ENCODE results near the gene DLEC1. TPM values are rescaled to one million over a fixed set of nuclear protein-coding genes. Genes with fewer than 3 reads are reported as not detected.
A peak's percentile ranks its signal among the peaks of the same experiment; 100 is the strongest.
"Not testable (repeated sequence)": the region's sequence is repeated elsewhere in the genome, so short reads cannot be mapped to it uniquely, and the experiment has no call there.

DLEC1 gene
- total and polyA plus RNA-seq, 2 donors (not counting 1 experiment from before 2014, with no cell fraction given): under 0.01 to 0.02 TPM

- peaks cover 13% of the 10 kb centered on the region for H3K36me3 ChIP-seq (ENCODE audit: control insufficient read depth, insufficient read depth, low read length)
- no peaks in the 10 kb centered on the region for H3K9me3 ChIP-seq (ENCODE audit: control insufficient read depth, insufficient read depth, low read depth, low read length)
- H3K27ac ChIP-seq (ENCODE audit: insufficient read depth, low read length): no peak overlapping the region
- H4K20me1 ChIP-seq (ENCODE audit: control insufficient read depth, extremely low read depth, insufficient read depth, low read length): no peaks in the 10 kb centered on the region
- H3K4me3 ChIP-seq (replicated peaks in 1 of 4; ENCODE audit: control extremely low read depth in 1 of 4, insufficient read depth in 1 of 4, low read depth in 3 of 4, low read length in 4 of 4): no peak overlapping the region
- H3K79me2 ChIP-seq (ENCODE audit: control insufficient read depth, insufficient read depth, low read length): peaks cover 10% of the 10 kb centered on the region
- H3K9ac ChIP-seq (ENCODE audit: insufficient read depth, low read length): no peak overlapping the region
- H2AFZ ChIP-seq (ENCODE audit: low read length): no peak overlapping the region
- H3K4me1 ChIP-seq (ENCODE audit: control insufficient read depth, extremely low read depth, insufficient read depth, low read length): no peaks in the 10 kb centered on the region
- no peak overlapping the region for H3K4me2 ChIP-seq (ENCODE audit: extremely low read depth, insufficient read depth, low read length)
- no peaks in the 10 kb centered on the region for H3K27me3 ChIP-seq (ENCODE audit: control insufficient read depth, insufficient read depth, low read length)
- DNase-seq (ENCODE audit: low read depth in 2 of 2): peak; percentile 25 to 60
- TF ChIP-seq, protein P1, sequence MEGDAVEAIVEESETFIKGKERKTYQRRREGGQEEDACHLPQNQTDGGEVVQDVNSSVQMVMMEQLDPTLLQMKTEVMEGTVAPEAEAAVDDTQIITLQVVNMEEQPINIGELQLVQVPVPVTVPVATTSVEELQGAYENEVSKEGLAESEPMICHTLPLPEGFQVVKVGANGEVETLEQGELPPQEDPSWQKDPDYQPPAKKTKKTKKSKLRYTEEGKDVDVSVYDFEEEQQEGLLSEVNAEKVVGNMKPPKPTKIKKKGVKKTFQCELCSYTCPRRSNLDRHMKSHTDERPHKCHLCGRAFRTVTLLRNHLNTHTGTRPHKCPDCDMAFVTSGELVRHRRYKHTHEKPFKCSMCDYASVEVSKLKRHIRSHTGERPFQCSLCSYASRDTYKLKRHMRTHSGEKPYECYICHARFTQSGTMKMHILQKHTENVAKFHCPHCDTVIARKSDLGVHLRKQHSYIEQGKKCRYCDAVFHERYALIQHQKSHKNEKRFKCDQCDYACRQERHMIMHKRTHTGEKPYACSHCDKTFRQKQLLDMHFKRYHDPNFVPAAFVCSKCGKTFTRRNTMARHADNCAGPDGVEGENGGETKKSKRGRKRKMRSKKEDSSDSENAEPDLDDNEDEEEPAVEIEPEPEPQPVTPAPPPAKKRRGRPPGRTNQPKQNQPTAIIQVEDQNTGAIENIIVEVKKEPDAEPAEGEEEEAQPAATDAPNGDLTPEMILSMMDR (conservative IDR thresholded peaks at IDR 0.05 in 1 of 2, IDR thresholded peaks at IDR 0.05 in 1 of 2; ENCODE audit: low read depth in 1 of 2, low read length in 2 of 2): peak; percentile 51 to 76
- TF ChIP-seq EZH2 (IDR thresholded peaks at IDR 0.05; ENCODE audit: low read length, missing control alignments): no peak
These were observed 92.8 kb downstream of the DLEC1 start for GRCh38 chr3:38131621-38132369.

GRCh38 chr3:38133209-38133556 is 94.2 kb downstream of the DLEC1 start:
- Histone ChIP-seq H3K4me1 (ENCODE audit: control insufficient read depth, extremely low read depth, insufficient read depth, low read length) (peaks cover 6% of the 10 kb centered on the region), H4K20me1 (ENCODE audit: control insufficient read depth, extremely low read depth, insufficient read depth, low read length) (no peaks in the 10 kb centered on the region), H3K4me3 (replicated peaks in 1 of 4; ENCODE audit: control extremely low read depth in 1 of 4, insufficient read depth in 1 of 4, low read depth in 3 of 4, low read length in 4 of 4) (no peak overlapping the region), H3K27me3 (ENCODE audit: control insufficient read depth, insufficient read depth, low read length) (no peaks in the 10 kb centered on the region), H3K4me2 (ENCODE audit: extremely low read depth, insufficient read depth, low read length) (no peak overlapping the region), H3K27ac (ENCODE audit: insufficient read depth, low read length) (no peak overlapping the region), H3K9me3 (ENCODE audit: control insufficient read depth, insufficient read depth, low read depth, low read length) (no peaks in the 10 kb centered on the region), H2AFZ (ENCODE audit: low read length) (no peak overlapping the region), H3K36me3 (ENCODE audit: control insufficient read depth, insufficient read depth, low read length) (peaks cover 5% of the 10 kb centered on the region), H3K79me2 (ENCODE audit: control insufficient read depth, insufficient read depth, low read length) (peaks cover 11% of the 10 kb centered on the region), H3K9ac (ENCODE audit: insufficient read depth, low read length) (no peak overlapping the region)
- TF ChIP-seq, protein P1 (conservative IDR thresholded peaks at IDR 0.05 in 1 of 2, IDR thresholded peaks at IDR 0.05 in 1 of 2; ENCODE audit: low read depth in 1 of 2, low read length in 2 of 2): no peak
- no peak for TF ChIP-seq EZH2 (IDR thresholded peaks at IDR 0.05; ENCODE audit: low read length, missing control alignments)
- no peak for DNase-seq (ENCODE audit: low read depth in 2 of 2)

GRCh38 chr3:38133557-38134405 is 94.8 kb downstream of the DLEC1 start:
- H3K4me2 ChIP-seq (ENCODE audit: extremely low read depth, insufficient read depth, low read length): no peak overlapping the region
- no peaks in the 10 kb centered on the region for H3K27me3 ChIP-seq (ENCODE audit: control insufficient read depth, insufficient read depth, low read length)
- H3K27ac ChIP-seq (ENCODE audit: insufficient read depth, low read length): no peak overlapping the region
- no peaks in the 10 kb centered on the region for H4K20me1 ChIP-seq (ENCODE audit: control insufficient read depth, extremely low read depth, insufficient read depth, low read length)
- peaks cover 5% of the 10 kb centered on the region for H3K36me3 ChIP-seq (ENCODE audit: control insufficient read depth, insufficient read depth, low read length)
- H3K9me3 ChIP-seq (ENCODE audit: control insufficient read depth, insufficient read depth, low read depth, low read length): no peaks in the 10 kb centered on the region
- no peak for TF ChIP-seq EZH2 (IDR thresholded peaks at IDR 0.05; ENCODE audit: low read length, missing control alignments)
- TF ChIP-seq, protein P1 (conservative IDR thresholded peaks at IDR 0.05 in 1 of 2, IDR thresholded peaks at IDR 0.05 in 1 of 2; ENCODE audit: low read depth in 1 of 2, low read length in 2 of 2): no peak
- H3K79me2 ChIP-seq (ENCODE audit: control insufficient read depth, insufficient read depth, low read length): peaks cover 11% of the 10 kb centered on the region
- no peak overlapping the region for H3K9ac ChIP-seq (ENCODE audit: insufficient read depth, low read length)
- H3K4me1 ChIP-seq (ENCODE audit: control insufficient read depth, extremely low read depth, insufficient read depth, low read length): peaks cover 6% of the 10 kb centered on the region
- H3K4me3 ChIP-seq (replicated peaks in 1 of 4; ENCODE audit: control extremely low read depth in 1 of 4, insufficient read depth in 1 of 4, low read depth in 3 of 4, low read length in 4 of 4): no peak overlapping the region
- DNase-seq (ENCODE audit: low read depth in 2 of 2): peak in 1 of 2 donors; percentile 4
- H2AFZ ChIP-seq (ENCODE audit: low read length): no peak overlapping the region

DNA sequence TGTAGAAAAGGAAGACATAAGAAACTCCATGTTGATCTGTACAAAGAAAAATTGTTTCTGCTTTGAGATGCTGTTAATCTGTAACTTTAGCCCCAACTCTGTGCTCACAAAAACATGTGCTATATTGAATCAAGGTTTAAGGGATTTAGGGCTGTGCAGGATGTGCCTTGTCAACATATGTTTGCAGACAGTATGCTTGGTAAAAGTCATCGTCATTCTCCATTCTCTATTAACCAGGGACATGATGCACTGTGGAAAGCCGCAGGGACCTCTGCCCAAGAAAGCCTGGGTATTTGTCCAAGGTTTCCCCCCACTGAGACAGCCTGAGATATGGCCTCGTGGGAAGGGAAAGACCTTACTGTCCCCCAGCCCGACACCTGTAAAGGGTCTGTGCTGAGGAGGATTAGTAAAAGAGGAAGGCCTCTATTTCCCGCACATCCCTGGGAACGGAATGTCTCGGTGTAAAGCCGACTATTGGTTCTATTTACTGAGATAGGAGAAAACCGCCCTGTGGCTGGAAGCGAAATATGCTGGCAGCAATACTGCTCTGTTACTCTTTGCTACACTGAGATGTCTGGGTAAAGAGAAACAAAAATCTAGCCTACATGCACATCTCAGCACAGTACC is 95.6 kb downstream of the DLEC1 start:
- H3K36me3 ChIP-seq (ENCODE audit: control insufficient read depth, insufficient read depth, low read length); H3K4me2 ChIP-seq (ENCODE audit: extremely low read depth, insufficient read depth, low read length); H3K27ac ChIP-seq (ENCODE audit: insufficient read depth, low read length); H3K4me3 ChIP-seq (replicated peaks in 1 of 4; ENCODE audit: control extremely low read depth in 1 of 4, insufficient read depth in 1 of 4, low read depth in 3 of 4, low read length in 4 of 4); H3K27me3 ChIP-seq (ENCODE audit: control insufficient read depth, insufficient read depth, low read length); DNase-seq (ENCODE audit: low read depth in 2 of 2); H3K9me3 ChIP-seq (ENCODE audit: control insufficient read depth, insufficient read depth, low read depth, low read length); H3K9ac ChIP-seq (ENCODE audit: insufficient read depth, low read length); H4K20me1 ChIP-seq (ENCODE audit: control insufficient read depth, extremely low read depth, insufficient read depth, low read length); H3K4me1 ChIP-seq (ENCODE audit: control insufficient read depth, extremely low read depth, insufficient read depth, low read length); H2AFZ ChIP-seq (ENCODE audit: low read length): not testable (repeated sequence)
- peaks cover 15% of the 10 kb centered on the region for H3K79me2 ChIP-seq (ENCODE audit: control insufficient read depth, insufficient read depth, low read length)
